Hepatocyte (in vitro differentiated cells): ENCODE results near the gene DMD.

Source experiments
- CTCF ChIP-seq: fragments of 200-600 bp; sonication (generic); IDR thresholded peaks from 2 replicates; pipeline ENCODE4 v1.5.1; 2016; ENCODE audit warnings: antibody characterized with exemption, mild to moderate bottlenecking; ENCODE audit not compliant: poor library complexity
- EZH2 ChIP-seq: fragments of 200-600 bp; sonication (generic); IDR thresholded peaks from 2 replicates; pipeline ENCODE4 v1.6.1; 2016; ENCODE audit warnings: antibody characterized with exemption, mild to moderate bottlenecking, borderline replicate concordance

- TF ChIP-seq CTCF (peak; percentile 47), EZH2 (no peak)
Observed at GRCh38 chrX:32408389-32408788, 803.0 kb downstream of the DMD start.
